HG02571 (cell line): ENCODE data around the gene RAPGEF1.

Source experiments
- ATAC-seq: cut with Tn5 transposase; IDR thresholded peaks from one replicate; pipeline ENCODE4 v1.9.1; 2021; ENCODE audit warnings: mild to moderate bottlenecking, moderate library complexity; ENCODE audit not compliant: unreplicated experiment

Gene RAPGEF1, protein sequence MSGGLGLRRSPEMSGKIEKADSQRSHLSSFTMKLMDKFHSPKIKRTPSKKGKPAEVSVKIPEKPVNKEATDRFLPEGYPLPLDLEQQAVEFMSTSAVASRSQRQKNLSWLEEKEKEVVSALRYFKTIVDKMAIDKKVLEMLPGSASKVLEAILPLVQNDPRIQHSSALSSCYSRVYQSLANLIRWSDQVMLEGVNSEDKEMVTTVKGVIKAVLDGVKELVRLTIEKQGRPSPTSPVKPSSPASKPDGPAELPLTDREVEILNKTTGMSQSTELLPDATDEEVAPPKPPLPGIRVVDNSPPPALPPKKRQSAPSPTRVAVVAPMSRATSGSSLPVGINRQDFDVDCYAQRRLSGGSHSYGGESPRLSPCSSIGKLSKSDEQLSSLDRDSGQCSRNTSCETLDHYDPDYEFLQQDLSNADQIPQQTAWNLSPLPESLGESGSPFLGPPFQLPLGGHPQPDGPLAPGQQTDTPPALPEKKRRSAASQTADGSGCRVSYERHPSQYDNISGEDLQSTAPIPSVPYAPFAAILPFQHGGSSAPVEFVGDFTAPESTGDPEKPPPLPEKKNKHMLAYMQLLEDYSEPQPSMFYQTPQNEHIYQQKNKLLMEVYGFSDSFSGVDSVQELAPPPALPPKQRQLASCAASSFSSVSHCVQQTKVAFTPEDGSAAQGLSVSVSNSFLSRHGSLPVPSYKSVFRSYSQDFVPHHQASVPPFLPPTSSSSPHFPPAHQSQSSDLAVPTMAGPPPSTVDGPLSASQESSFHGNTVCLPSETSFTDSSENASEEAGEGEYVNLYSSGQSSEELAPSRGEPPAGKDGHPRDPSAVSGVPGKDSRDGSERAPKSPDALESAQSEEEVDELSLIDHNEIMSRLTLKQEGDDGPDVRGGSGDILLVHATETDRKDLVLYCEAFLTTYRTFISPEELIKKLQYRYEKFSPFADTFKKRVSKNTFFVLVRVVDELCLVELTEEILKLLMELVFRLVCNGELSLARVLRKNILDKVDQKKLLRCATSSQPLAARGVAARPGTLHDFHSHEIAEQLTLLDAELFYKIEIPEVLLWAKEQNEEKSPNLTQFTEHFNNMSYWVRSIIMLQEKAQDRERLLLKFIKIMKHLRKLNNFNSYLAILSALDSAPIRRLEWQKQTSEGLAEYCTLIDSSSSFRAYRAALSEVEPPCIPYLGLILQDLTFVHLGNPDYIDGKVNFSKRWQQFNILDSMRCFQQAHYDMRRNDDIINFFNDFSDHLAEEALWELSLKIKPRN (N-terminal part only)

DNA sequence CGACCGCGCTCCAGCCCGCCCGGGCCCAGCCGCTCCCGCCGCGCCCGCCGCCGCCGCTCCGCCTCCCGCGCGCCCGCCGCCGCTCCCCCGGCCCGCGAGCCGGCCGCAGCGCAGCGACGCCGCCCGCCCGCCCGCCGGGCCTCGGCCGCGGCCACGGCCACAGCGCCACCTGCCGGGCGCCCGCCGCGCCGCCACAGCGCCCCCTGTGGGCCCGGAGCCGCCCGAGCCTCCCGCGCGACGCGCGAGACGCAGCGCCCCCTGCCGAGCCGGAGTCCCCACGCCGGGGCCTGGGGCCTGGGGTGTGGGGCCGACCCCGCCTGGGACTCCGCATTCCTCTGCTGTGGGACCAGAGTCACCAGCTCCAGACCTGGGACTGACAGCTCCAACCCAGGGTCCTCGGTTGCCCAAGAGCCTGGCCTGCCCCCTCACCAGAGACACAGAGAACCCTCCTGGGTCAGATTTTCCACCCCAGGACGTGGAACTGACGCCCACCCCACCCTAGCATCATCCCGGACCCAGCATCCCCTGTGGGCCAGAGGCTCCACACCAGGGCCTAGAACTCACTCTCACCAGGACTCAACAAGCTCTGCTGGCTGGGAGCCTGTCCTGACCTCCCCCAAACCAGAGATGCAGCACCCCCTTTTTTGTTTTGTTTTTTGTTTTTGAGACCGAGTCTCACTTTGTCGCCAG is at the start of gene RAPGEF1:
TSS of gene RAPGEF1 (minus strand) at position 118 of the 690 bp plus-strand sequence. CDS start 246 bp downstream, outside the sequence.
- peak; percentile 55 for ATAC-seq

GRCh38 chr9:131788851-131789250 is 49.0 kb upstream of the RAPGEF1 start:
- no peak for ATAC-seq

- ATAC-seq = no peak
These were observed 48.0 kb upstream of the RAPGEF1 start for GRCh38 chr9:131787838-131788237.

DNA sequence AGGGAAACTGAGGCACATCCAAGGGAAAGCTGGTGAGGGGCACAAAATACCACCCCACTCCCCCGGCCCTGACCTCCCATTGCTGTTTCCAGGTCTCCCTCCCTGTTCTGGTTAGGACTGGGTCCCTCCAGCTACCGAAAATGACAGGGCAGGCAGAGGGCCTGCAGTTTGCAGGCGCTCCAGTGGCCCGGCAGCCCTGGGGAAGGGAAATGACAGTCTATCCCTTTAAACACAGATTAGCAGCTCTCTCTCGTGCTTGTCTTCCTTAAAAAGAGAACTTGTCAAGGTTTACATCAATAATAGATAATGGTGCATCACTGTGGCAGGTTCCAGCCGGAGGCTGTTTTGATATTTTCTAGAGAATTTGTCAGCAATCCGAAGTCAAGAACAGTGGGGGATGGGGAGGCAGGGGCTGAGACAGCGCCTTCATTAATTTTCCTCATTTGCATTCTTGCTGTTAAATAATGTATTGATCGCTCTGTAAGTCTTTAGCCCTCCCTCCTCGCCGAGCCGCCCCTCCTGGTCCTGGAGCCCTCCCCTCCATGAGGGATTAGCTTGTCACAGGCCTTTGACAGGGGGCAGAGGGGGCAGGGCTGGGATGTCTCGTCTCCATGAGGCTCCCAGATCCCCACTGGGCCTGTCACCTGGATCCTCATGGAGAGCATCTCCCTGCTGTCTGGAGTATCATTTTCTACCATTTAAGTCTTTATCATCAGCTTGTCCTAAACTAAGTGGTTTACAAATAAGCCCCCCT is 45.0 kb upstream of the RAPGEF1 start:
- ATAC-seq = no peak

- ATAC-seq = no peak
These were observed 41.2 kb upstream of the RAPGEF1 start for GRCh38 chr9:131781069-131781468.

- no peak for ATAC-seq
These were observed 36.6 kb upstream of the RAPGEF1 start for GRCh38 chr9:131776473-131776872.

DNA sequence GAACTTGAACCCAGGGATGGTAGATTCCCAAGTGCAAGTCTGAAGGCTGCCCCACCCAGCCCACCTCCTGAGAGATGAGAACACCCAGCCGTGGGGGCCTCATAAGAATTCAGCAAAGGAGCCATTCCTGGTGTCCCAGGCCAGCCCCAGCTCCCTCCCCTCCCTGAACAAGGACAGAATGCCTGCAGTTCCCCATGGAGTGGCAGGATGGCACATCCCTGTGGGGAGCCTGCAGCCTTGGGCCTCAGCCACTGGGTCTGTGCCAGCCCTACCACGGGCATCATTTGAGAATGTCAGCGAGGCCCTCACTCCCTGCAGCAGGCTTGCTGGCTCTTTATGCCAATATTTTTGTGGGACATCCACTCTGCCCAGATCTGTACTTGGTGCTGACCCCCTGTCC is 36.2 kb upstream of the RAPGEF1 start:
- ATAC-seq = no peak

DNA sequence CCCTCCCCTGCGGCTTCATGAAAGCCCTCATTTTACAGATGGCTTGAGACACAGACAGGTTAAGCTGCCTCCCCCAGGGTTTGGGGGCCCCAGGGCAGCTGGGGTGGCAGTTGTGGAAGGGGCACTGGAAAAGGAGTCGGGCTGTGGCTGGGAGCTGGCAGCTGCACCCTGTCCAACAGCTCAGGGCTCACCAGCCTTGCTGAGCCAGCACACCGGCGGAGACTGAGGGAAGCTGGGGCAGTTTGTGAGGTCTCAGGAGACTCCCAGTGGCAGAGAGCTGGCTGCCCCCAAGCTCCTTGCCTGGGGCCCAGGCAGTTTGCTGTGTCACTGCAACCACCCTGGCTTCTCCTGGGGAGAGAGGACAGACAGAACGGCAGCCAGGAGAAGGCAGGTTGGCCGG is 34.8 kb upstream of the RAPGEF1 start:
- no peak for ATAC-seq

GRCh38 chr9:131773911-131774379 is 34.1 kb upstream of the RAPGEF1 start:
- no peak for ATAC-seq

DNA sequence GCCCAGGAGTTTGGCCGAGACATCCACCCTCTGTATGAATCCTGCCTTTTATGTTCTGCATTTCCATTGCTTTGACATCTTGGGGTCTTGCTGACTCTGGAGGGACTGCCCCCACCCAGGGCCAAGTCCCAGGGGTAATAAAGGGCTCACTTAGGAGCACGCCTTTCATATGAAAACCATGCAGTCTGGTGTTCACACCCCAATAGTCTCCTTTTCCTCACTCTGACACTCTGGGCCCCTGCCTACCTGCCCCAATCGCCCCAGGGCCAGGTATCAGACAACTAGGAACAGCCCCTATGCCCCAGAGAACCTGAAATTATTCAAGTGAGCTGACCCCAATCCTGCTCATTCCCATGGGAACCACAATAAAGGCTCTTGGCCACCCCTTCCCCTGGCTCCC is 33.1 kb upstream of the RAPGEF1 start:
- no peak for ATAC-seq

DNA sequence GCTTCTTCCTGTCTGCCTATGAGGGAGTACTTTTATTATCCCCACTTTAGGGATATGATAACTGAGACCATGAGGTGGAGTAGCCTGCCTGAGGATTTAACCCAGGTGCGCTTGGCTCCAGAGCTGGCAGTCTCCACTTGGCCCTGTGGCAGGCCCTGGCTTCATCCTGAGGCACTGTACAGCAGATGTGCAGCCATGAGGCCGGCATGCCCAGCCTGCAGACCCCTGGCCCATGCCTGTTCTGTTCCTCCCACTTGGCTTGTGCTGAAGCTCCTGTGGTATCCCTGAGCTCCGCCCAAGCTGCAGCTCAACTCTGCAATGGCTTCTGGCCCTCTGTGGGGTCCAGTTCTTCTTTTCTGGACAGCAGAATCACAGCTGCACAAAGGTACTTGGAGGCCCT is 31.8 kb upstream of the RAPGEF1 start:
- no peak for ATAC-seq

GRCh38 chr9:131769361-131769760 is 29.5 kb upstream of the RAPGEF1 start:
- no peak for ATAC-seq

DNA sequence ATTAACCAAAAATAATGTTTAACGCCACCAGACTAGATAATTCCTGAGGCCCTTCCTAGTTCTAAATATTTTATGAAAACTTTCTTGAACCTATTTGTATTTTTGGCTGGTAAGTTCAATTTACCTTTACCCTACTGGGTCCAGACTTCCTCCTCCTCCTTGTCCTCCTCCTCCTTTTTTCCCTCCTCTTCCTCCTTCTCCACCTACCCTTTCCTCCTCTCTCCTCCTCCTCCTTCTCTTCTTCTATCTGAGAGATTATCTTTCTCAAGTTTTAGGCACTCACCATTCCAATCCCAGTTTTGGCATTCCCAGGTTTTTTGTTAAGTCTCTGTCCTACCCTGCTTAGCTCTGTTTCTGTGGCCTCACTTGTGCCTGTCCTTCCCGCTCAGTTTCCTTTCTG is 24.7 kb upstream of the RAPGEF1 start:
- no peak for ATAC-seq

GRCh38 chr9:131762356-131762932 is 22.6 kb upstream of the RAPGEF1 start:
- ATAC-seq = no peak

GRCh38 chr9:131759017-131759647 is 19.3 kb upstream of the RAPGEF1 start:
- no peak for ATAC-seq

- no peak for ATAC-seq
These were observed 17.7 kb upstream of the RAPGEF1 start for GRCh38 chr9:131757549-131757948.

DNA sequence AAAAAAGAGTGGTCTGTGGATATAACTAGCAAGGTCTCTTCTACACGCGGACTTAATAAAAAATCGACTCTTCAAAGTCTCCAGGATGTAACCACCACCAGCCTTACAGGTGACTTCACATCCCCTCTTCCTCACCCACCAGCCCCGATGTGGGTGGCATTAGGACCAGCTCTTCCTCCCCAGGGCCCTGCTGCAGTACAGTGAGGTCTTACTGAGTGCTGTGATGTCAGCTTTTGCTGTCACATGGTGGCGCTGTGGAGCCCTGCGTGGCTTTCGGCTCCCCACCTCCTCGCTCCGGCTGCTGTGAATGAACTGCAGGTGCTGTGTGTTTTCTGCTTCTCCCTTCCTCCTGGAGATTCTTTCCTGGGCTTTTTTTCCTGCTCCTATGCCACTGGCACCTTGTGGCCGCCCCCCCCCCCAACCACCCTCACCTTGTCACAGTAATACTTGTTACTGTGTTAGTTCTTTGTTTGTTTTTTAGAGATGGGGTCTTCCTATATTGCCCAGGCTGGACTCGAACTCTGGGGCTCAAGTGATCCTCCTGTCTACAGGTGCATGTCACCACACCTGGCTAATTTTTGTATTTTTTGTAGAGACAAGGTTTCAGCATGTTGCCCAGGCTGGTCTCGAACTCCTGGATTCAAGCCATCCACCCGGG is 15.8 kb upstream of the RAPGEF1 start:
- no peak for ATAC-seq

GRCh38 chr9:131754846-131755245 is 15.0 kb upstream of the RAPGEF1 start:
- no peak for ATAC-seq
